Peyer's patch (tissue), 4 donors: ENCODE measurements around the gene SPNS1.

Experiments used
- POLR2A ChIP-seq, 2 donors: fragments of 450-650 bp; IDR thresholded peaks; one replicate each; pipeline ENCODE4 v1.5.1; 2017; ENCODE audit warnings: antibody characterized with exemption in 2 of 2, mild to moderate bottlenecking in 2 of 2, moderate library complexity in 2 of 2
- TF ChIP-seq, protein P1 (sequence below), 6 experiments: fragments of 450-650 bp in 4 of 6; fragments of 200-600 bp in 2 of 6; sonication (generic) in 1 of 6; IDR thresholded peaks; one replicate each; pipeline ENCODE4 v1.5.1; 2017 to 2019; ENCODE audit warnings: antibody characterized with exemption in 6 of 6, mild to moderate bottlenecking in 3 of 6, moderate library complexity in 1 of 6

DNA sequence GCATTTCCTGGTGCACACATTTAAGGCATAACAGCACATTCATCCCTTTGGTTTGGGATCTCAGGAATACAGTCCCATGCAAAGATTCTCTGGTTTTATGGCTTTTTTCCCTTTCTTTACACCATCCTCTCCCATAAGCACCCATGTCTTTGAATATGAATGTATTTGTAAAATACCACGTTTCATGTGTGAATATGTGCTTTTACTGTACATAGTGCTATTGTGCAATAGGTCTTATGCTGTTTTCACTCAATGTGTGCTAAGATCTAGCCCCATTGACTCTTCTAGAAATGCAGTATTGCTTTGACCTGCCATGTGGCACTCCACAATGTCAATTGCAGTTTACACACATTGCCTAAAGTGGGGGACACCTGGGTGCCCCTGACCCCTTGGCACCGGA lies 10.1 kb upstream of the SPNS1 start:
- no peak for TF ChIP-seq POLR2A (IDR thresholded peaks at IDR 0.05)
- TF ChIP-seq, protein P1, sequence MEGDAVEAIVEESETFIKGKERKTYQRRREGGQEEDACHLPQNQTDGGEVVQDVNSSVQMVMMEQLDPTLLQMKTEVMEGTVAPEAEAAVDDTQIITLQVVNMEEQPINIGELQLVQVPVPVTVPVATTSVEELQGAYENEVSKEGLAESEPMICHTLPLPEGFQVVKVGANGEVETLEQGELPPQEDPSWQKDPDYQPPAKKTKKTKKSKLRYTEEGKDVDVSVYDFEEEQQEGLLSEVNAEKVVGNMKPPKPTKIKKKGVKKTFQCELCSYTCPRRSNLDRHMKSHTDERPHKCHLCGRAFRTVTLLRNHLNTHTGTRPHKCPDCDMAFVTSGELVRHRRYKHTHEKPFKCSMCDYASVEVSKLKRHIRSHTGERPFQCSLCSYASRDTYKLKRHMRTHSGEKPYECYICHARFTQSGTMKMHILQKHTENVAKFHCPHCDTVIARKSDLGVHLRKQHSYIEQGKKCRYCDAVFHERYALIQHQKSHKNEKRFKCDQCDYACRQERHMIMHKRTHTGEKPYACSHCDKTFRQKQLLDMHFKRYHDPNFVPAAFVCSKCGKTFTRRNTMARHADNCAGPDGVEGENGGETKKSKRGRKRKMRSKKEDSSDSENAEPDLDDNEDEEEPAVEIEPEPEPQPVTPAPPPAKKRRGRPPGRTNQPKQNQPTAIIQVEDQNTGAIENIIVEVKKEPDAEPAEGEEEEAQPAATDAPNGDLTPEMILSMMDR (IDR thresholded peaks at IDR 0.05), result no peak
